OCI-LY3 (cell line): ENCODE results near the gene ABCC10.
"Not testable (repeated sequence)": the region's sequence is repeated elsewhere in the genome, so short reads cannot be mapped to it uniquely, and the experiment has no call there.

Experiments
- H2AFZ ChIP-seq: fragments of 200-600, 300-600 bp; shearing (Covaris generic); 2 replicates; pipeline ENCODE4 v1.6.0; 2014; ENCODE audit warnings: antibody characterized with exemption, low read depth, low read length
- H3K27ac ChIP-seq: fragments of 200-600, 300-600 bp; sonication (generic); 2 replicates; pipeline ENCODE4 v1.5.1; 2014; ENCODE audit warnings: mild to moderate bottlenecking, low read length, moderate library complexity, mixed read lengths
- H3K27me3 ChIP-seq: fragments of 200-600, 300-600 bp; sonication (generic); 2 replicates; pipeline ENCODE4 v1.6.1; 2014; ENCODE audit warnings: low read depth, low read length, mixed read lengths
- H3K36me3 ChIP-seq: fragments of 200-600, 300-600 bp; sonication (generic); replicated peaks from 2 replicates; pipeline ENCODE3; 2014; ENCODE audit warnings: low read depth, low read length, mixed read lengths
- H3K4me1 ChIP-seq: fragments of 300-600, 200-600 bp; sonication (generic); 2 replicates; pipeline ENCODE4 v1.6.1; 2014; ENCODE audit warnings: low read length, mixed read lengths
- H3K4me2 ChIP-seq: fragments of 200-600, 300-600 bp; sonication (generic); 2 replicates; pipeline ENCODE4 v1.6.1; 2014; ENCODE audit warnings: low read length, mixed read lengths
- H3K4me3 ChIP-seq: fragments of 300-600, 200-600 bp; sonication (generic); 2 replicates; pipeline ENCODE4 v1.5.1; 2014; ENCODE audit warnings: antibody characterized with exemption, mild to moderate bottlenecking, low read length, moderate library complexity
- H3K79me2 ChIP-seq: fragments of 300-600, 200-600 bp; shearing (Covaris generic); 2 replicates; pipeline ENCODE4 v1.6.1; 2014; ENCODE audit warnings: mild to moderate bottlenecking, low read length, mixed read lengths
- H3K9ac ChIP-seq: fragments of 300-600, 200-600 bp; shearing (Covaris generic); 2 replicates; pipeline ENCODE4 v1.6.0; 2014; ENCODE audit warnings: mild to moderate bottlenecking, low read length, moderate library complexity
- H3K9me3 ChIP-seq: fragments of 200-600, 300-600 bp; shearing (Covaris generic); 2 replicates; pipeline ENCODE4 v1.6.1; 2014; ENCODE audit warnings: low read length, mixed read lengths; ENCODE audit not compliant: insufficient read depth
- H4K20me1 ChIP-seq: fragments of 200-600, 300-600 bp; sonication (generic); 2 replicates; pipeline ENCODE4 v1.6.1; 2016; ENCODE audit warnings: low read length, mixed read lengths; ENCODE audit not compliant: insufficient read depth
- CTCF ChIP-seq: fragments of 200-600, 300-600 bp; sonication (generic); IDR thresholded peaks from 2 replicates; pipeline ENCODE4 v1.5.1; 2014; ENCODE audit warnings: antibody characterized with exemption, low read length, low read depth
- EZH2phosphoT487 ChIP-seq: fragments of 200-600 bp; shearing (Covaris generic); IDR thresholded peaks from 2 replicates; pipeline ENCODE4 v1.6.1; 2018; ENCODE audit warnings: antibody characterized with exemption, mixed run types, low read depth

The ABCC10 gene

GRCh38 chr6:43457643-43458042 lies 30.3 kb downstream of the ABCC10 start:
- Histone ChIP-seq H3K36me3 (peaks cover 5% of the 10 kb centered on the region), H3K27me3 (peaks cover 6% of the 10 kb centered on the region), H3K27ac (no peak overlapping the region), H3K4me1 (no peaks in the 10 kb centered on the region), H3K9ac (no peak overlapping the region), H3K4me2 (no peak overlapping the region), H2AFZ (no peak overlapping the region), H3K4me3 (no peak overlapping the region), H3K79me2 (no peaks in the 10 kb centered on the region), H4K20me1 (no peaks in the 10 kb centered on the region), H3K9me3 (no peaks in the 10 kb centered on the region)
- TF ChIP-seq CTCF (no peak), EZH2phosphoT487 (no peak)

GRCh38 chr6:43458154-43458553 lies 30.8 kb downstream of the ABCC10 start:
- H3K36me3 ChIP-seq, H3K9me3 ChIP-seq, H3K79me2 ChIP-seq, H3K9ac ChIP-seq, H3K27ac ChIP-seq, H3K4me2 ChIP-seq, H3K4me1 ChIP-seq, H3K4me3 ChIP-seq, H3K27me3 ChIP-seq, H2AFZ ChIP-seq, H4K20me1 ChIP-seq: not testable (repeated sequence)

GRCh38 chr6:43459535-43459934 lies 32.2 kb downstream of the ABCC10 start:
- H2AFZ ChIP-seq = no peak overlapping the region
- no peak overlapping the region for H3K4me3 ChIP-seq
- no peaks in the 10 kb centered on the region for H3K79me2 ChIP-seq
- no peaks in the 10 kb centered on the region for H3K4me1 ChIP-seq
- H3K4me2 ChIP-seq = no peak overlapping the region
- no peaks in the 10 kb centered on the region for H3K36me3 ChIP-seq
- H3K27ac ChIP-seq = no peak overlapping the region
- no peaks in the 10 kb centered on the region for H4K20me1 ChIP-seq
- peaks cover 12% of the 10 kb centered on the region for H3K27me3 ChIP-seq
- no peak overlapping the region for H3K9ac ChIP-seq
- TF ChIP-seq EZH2phosphoT487 (no peak), CTCF (peak; percentile 45)
- H3K9me3 ChIP-seq = no peaks in the 10 kb centered on the region

GRCh38 chr6:43460032-43460431 lies 32.7 kb downstream of the ABCC10 start:
- TF ChIP-seq EZH2phosphoT487 = no peak
- no peak for TF ChIP-seq CTCF
- Histone ChIP-seq H2AFZ (no peak overlapping the region), H3K36me3 (no peaks in the 10 kb centered on the region), H3K4me3 (no peak overlapping the region), H3K27ac (no peak overlapping the region), H3K4me1 (no peaks in the 10 kb centered on the region), H3K9ac (no peak overlapping the region), H3K4me2 (no peak overlapping the region), H3K79me2 (no peaks in the 10 kb centered on the region), H3K27me3 (peaks cover 12% of the 10 kb centered on the region), H4K20me1 (no peaks in the 10 kb centered on the region), H3K9me3 (no peaks in the 10 kb centered on the region)

- TF ChIP-seq EZH2phosphoT487 = no peak
- TF ChIP-seq CTCF = no peak
- H3K4me1 ChIP-seq = no peaks in the 10 kb centered on the region
These were observed 34.6 kb downstream of the ABCC10 start for GRCh38 chr6:43461936-43462335.

More at GRCh38 chr6:43461936-43462335, 34.6 kb downstream of the ABCC10 start:
- Histone ChIP-seq H3K4me3 (no peak overlapping the region), H3K4me2 (no peak overlapping the region), H3K9me3 (no peaks in the 10 kb centered on the region), H4K20me1 (no peaks in the 10 kb centered on the region), H3K79me2 (no peaks in the 10 kb centered on the region), H3K9ac (no peak overlapping the region), H3K36me3 (no peaks in the 10 kb centered on the region), H3K27me3 (peaks cover 12% of the 10 kb centered on the region), H3K27ac (no peak overlapping the region), H2AFZ (no peak overlapping the region)
